HepG2 (cell line): ENCODE results near the gene CCDC61. TPM values are rescaled to one million over a fixed set of nuclear protein-coding genes. Genes with fewer than 3 reads are reported as not detected.

Experiments
- ATAC-seq: fragments of 200-7000 bp; cut with Tn5 transposase; 3 replicates; pipeline ENCODE4 v1.9.1; 2020; ENCODE audit warnings: mild to moderate bottlenecking, moderate library complexity
- BruUV-seq: library from RNA; stranded (reverse); fragments of 400-500 nt; replicated peaks from 2 replicates; lab custom pipeline; 2021; lab: Mats Ljungman, UMichigan
- CTCF ChIA-PET: fragments of 300-600 bp; formaldehyde crosslinking; extraction: SDS; loops from one replicate; lab custom pipeline; 2021; ENCODE audit warnings: low total read pairs, inconsistent platforms, low intra/inter-chr PET ratio; lab: Yijun Ruan, JAX
- POLR2A ChIA-PET: fragments of 350-600 bp; sonication (Branson Sonifier 250); formaldehyde crosslinking; loops from one replicate; lab custom pipeline; 2020; ENCODE audit warnings: antibody characterized with exemption, inconsistent platforms; lab: Yijun Ruan, JAX
- DNase-seq: peaks from one replicate; pipeline ENCODE4 v3.0.0-alpha.2; 2015; ENCODE audit warnings: low spot score
- FAIRE-seq: peaks from 3 replicates; lab custom pipeline; 2011; peaks lifted over from hg19 to GRCh38; lab: Jason Lieb, UNC
- H2AFZ ChIP-seq: one replicate; pipeline ENCODE4 v1.6.1; 2011; ENCODE audit warnings: low read length, inconsistent platforms
- H3K27ac ChIP-seq: fragments of 300-600 bp; 3 replicates; pipeline ENCODE4 v1.8.0; 2011; ENCODE audit warnings: mixed run types, mild to moderate bottlenecking, mixed read lengths, low read length, inconsistent platforms; ENCODE audit not compliant: insufficient read depth; ENCODE audit errors: extremely low read length
- H3K27me3 ChIP-seq, 2 experiments: fragments of 200-600 bp in 1 of 2; 2 replicates in 1 of 2; 3 replicates in 1 of 2; pipeline versions ENCODE4 v1.6.0 to v1.8.0; 2011; ENCODE audit warnings: low read length in 2 of 2, mild to moderate bottlenecking in 2 of 2, moderate library complexity in 2 of 2, inconsistent platforms in 1 of 2; ENCODE audit not compliant: insufficient read depth in 2 of 2, control insufficient read depth in 1 of 2
- H3K36me3 ChIP-seq, 2 experiments: fragments of 200-600 bp in 1 of 2; replicated peaks in 1 of 2; 2 replicates in 1 of 2; 3 replicates in 1 of 2; pipeline versions ENCODE4 v1.5.1 to v1.8.0; 2011; ENCODE audit warnings: low read length in 2 of 2, inconsistent platforms in 1 of 2; ENCODE audit not compliant: insufficient read depth in 2 of 2, control insufficient read depth in 1 of 2
- H3K4me1 ChIP-seq: 2 replicates; pipeline ENCODE4 v1.5.1; 2012; ENCODE audit warnings: low read length, inconsistent platforms; ENCODE audit not compliant: insufficient read depth
- H3K4me2 ChIP-seq: 2 replicates; pipeline ENCODE4 v1.6.0; 2011; ENCODE audit warnings: low read depth, low read length, inconsistent platforms
- H3K4me3 ChIP-seq, 3 experiments: fragments of 200-600 bp in 1 of 3; sonication (generic), shearing (Covaris generic) in 1 of 3; replicated peaks in 1 of 3; 2 replicates each; pipeline ENCODE4 v1.5.1; 2011 to 2016; ENCODE audit warnings: low read length in 3 of 3, inconsistent platforms in 2 of 3, low read depth in 2 of 3, mild to moderate bottlenecking in 2 of 3, control low read depth in 1 of 3, mixed read lengths in 1 of 3; ENCODE audit not compliant: insufficient read depth in 1 of 3
- H3K79me2 ChIP-seq: one replicate; pipeline ENCODE4 v1.6.1; 2011; ENCODE audit warnings: low read length, inconsistent platforms; ENCODE audit not compliant: insufficient read depth
- H3K9ac ChIP-seq: 2 replicates; pipeline ENCODE4 v1.6.0; 2011; ENCODE audit warnings: mild to moderate bottlenecking, low read depth, low read length, inconsistent platforms; ENCODE audit not compliant: insufficient read depth
- H3K9me3 ChIP-seq: 2 replicates; pipeline ENCODE4 v1.5.1; 2012; ENCODE audit warnings: mild to moderate bottlenecking, low read length
- H4K20me1 ChIP-seq: 2 replicates; pipeline ENCODE4 v1.6.0; 2011; ENCODE audit warnings: inconsistent platforms, mild to moderate bottlenecking, low read length, moderate library complexity; ENCODE audit not compliant: insufficient read depth
- ARID3A ChIP-seq: IDR thresholded peaks from 2 replicates; pipeline ENCODE4 v1.6.1; 2012; ENCODE audit warnings: low read depth, low read length, improper control_type of control experiment
- FOXA1 ChIP-seq, 2 experiments: fragments of 450-650 bp in 1 of 2; sonication (generic) in 1 of 2; formaldehyde crosslinking in 1 of 2; IDR thresholded peaks; 2 replicates each; pipeline versions ENCODE4 v1.4.0 to v1.6.1; 2016 to 2020; ENCODE audit warnings: missing genetic modification reagents in 1 of 2
- KDM4B ChIP-seq: sonication (generic); formaldehyde crosslinking; IDR thresholded peaks from 2 replicates; pipeline ENCODE4 v1.4.0; 2020; ENCODE audit warnings: missing genetic modification reagents
- KLF12 ChIP-seq: sonication (generic); formaldehyde crosslinking; IDR thresholded peaks from 2 replicates; pipeline ENCODE4 v1.4.0; 2020; ENCODE audit warnings: missing genetic modification reagents, borderline replicate concordance
- MBD4 ChIP-seq: IDR thresholded peaks from 2 replicates; pipeline ENCODE4 v1.6.1; 2012; ENCODE audit warnings: low read length, inconsistent platforms, borderline replicate concordance
- MXD3 ChIP-seq: IDR thresholded peaks from 2 replicates; pipeline ENCODE4 v1.6.1; 2016; ENCODE audit warnings: mild to moderate bottlenecking, missing biosample characterization, missing genetic modification reagents
- SIN3B ChIP-seq: fragments of 150-350 bp; IDR thresholded peaks from 2 replicates; pipeline ENCODE4 v1.6.1; 2014; ENCODE audit warnings: low read length
- SUZ12 ChIP-seq: fragments of 150-350 bp; IDR thresholded peaks from 2 replicates; pipeline ENCODE4 v1.6.1; 2014; ENCODE audit warnings: low read depth, low read length
- THAP8 ChIP-seq: sonication (generic); formaldehyde crosslinking; IDR thresholded peaks from 2 replicates; pipeline ENCODE4 v1.5.1; 2020; ENCODE audit warnings: missing genetic modification reagents, mild to moderate bottlenecking, borderline replicate concordance
- USF2 ChIP-seq, 2 experiments: sonication (generic) in 1 of 2; formaldehyde crosslinking in 1 of 2; IDR thresholded peaks; 2 replicates each; pipeline versions ENCODE4 v1.5.1 to v1.6.1; 2011 to 2020; ENCODE audit warnings: borderline replicate concordance in 1 of 2, low read depth in 1 of 2, low read length in 1 of 2, mild to moderate bottlenecking in 1 of 2, missing genetic modification reagents in 1 of 2, moderate library complexity in 1 of 2
- YEATS2 ChIP-seq: sonication (generic); formaldehyde crosslinking; IDR thresholded peaks from 2 replicates; pipeline ENCODE4 v1.4.0; 2020; ENCODE audit warnings: missing genetic modification reagents, borderline replicate concordance
- ZNF530 ChIP-seq: sonication (generic); formaldehyde crosslinking; IDR thresholded peaks from 2 replicates; pipeline ENCODE4 v1.5.0; 2020; ENCODE audit warnings: low read depth, mild to moderate bottlenecking, missing genetic modification reagents
- ZNF883 ChIP-seq: sonication (generic); formaldehyde crosslinking; IDR thresholded peaks from 2 replicates; pipeline ENCODE4 v1.5.1; 2020; ENCODE audit warnings: mild to moderate bottlenecking, missing genetic modification reagents; ENCODE audit errors: not compliant biosample characterization
- WGBS: methylation state at CpG from one replicate; pipeline ENCODE4 v1.1.6; 2017; ENCODE audit warnings: low lambda C conversion rate; 5-methylcytosine and 5-hydroxymethylcytosine counted together
- in situ Hi-C: cut with HindIII; loops from 2 replicates; pipeline ENCODE4 v1.10.0; 2017; ENCODE audit warnings: low pct_unique_long_range_greater_than_20kb; ENCODE audit not compliant: extremely low pct_ligation_motif_present
- intact Hi-C: fragments of 100-400 bp; cut with micrococcal nuclease; formaldehyde crosslinking; loops from one replicate; pipeline ENCODE4 v1.10.0; 2022; ENCODE audit not compliant: unreplicated experiment
- polyA plus RNA-seq, 8 experiments: library from polyadenylated mRNA; depleted of rRNA in 3 of 8; stranded (reverse) in 7 of 8; unstranded in 1 of 8; fragments of >200 nt; fragmentation: Illumina TruSeq in 4 of 8; extraction: Trizol in 4 of 8; gene quantifications; 2 replicates each; pipeline versions ENCODE4 v1.2.1 to v1.2.3, GENCODE V29; 2011 to 2016; ENCODE audit warnings: low read depth in 4 of 8, missing spikeins in 1 of 8, mixed read lengths in 1 of 8; ENCODE audit not compliant: insufficient read depth in 1 of 8
- total RNA-seq, 5 experiments: library from RNA; depleted of rRNA; stranded (reverse); fragments of >200 nt; fragmentation: Illumina TruSeq; extraction: Trizol; gene quantifications; 2 replicates each; pipeline ENCODE4 v1.2.3, GENCODE V29; 2016; ENCODE audit warnings: low read depth in 1 of 5

Gene CCDC61
- total and polyA plus RNA-seq, 2 of the 13 experiments (the other 11 are each of a cell fraction or from before 2014, with no cell fraction given), result 4.2 to 4.9 TPM

GRCh38 chr19:45981350-45981749 is 13.9 kb upstream of the CCDC61 start:
- ATAC-seq (no peak), DNase-seq (no peak), FAIRE-seq (no peak)
- Histone ChIP-seq H3K4me1 (no peaks in the 10 kb centered on the region), H3K36me3 (no peaks in the 10 kb centered on the region), H4K20me1 (no peaks in the 10 kb centered on the region), H2AFZ (no peak overlapping the region), H3K9me3 (no peaks in the 10 kb centered on the region), H3K9ac (no peak overlapping the region), H3K79me2 (no peaks in the 10 kb centered on the region), H3K4me2 (no peak overlapping the region), H3K27ac (no peak overlapping the region), H3K4me3 (no peak overlapping the region), H3K27me3 (peaks cover 1 to 16% of the 10 kb centered on the region in 2 experiments; a peak in 4 of 5 replicates)
- 7% methylated on average over 2 of the region's 2 CpGs for WGBS
- CTCF ChIA-PET, result no interaction called here
- TF ChIP-seq ZNF883 (CRISPR knock-in tag) (no peak), SUZ12 (no peak), USF2 (IDR thresholded peaks at IDR 0.05; ENCODE audit: low read depth, low read length) (no peak), USF2 (CRISPR knock-in tag; IDR thresholded peaks at IDR 0.05; ENCODE audit: borderline replicate concordance) (no peak), MBD4 (no peak), SIN3B (no peak), FOXA1 (IDR thresholded peaks at IDR 0.05) (no peak), FOXA1 (CRISPR knock-in tag; IDR thresholded peaks at IDR 0.05) (no peak), KDM4B (CRISPR knock-in tag) (no peak), MXD3 (CRISPR knock-in tag) (no peak), ZNF530 (no peak), YEATS2 (no peak), ARID3A (no peak), KLF12 (CRISPR knock-in tag) (no peak), THAP8 (CRISPR knock-in tag) (no peak)
- POLR2A ChIA-PET, result no interaction called here
- BruUV-seq, result no TSS peak
- intact Hi-C loops, result no loop called here
- in situ Hi-C loops, result no loop called here
